GM11168 (cell line): ENCODE results near the gene OFD1.
"Not testable (repeated sequence)": the region's sequence is repeated elsewhere in the genome, so short reads cannot be mapped to it uniquely, and the experiment has no call there.

ENCODE experiments used
- in situ Hi-C: fragments of 300-500 bp; cut with MboI; formaldehyde crosslinking; loops from one replicate; pipeline ENCODE4 v1.12.0; 2022; ENCODE audit warnings: low sequenced_read_pairs; ENCODE audit not compliant: unreplicated experiment

The OFD1 gene

GRCh38 chrX:13700380-13700779 lies 34.2 kb upstream of the OFD1 start:
- in situ Hi-C loops = no loop called here

GRCh38 chrX:13702111-13702789 lies 32.3 kb upstream of the OFD1 start:
- in situ Hi-C loops = no loop called here

GRCh38 chrX:13703135-13703534 lies 31.4 kb upstream of the OFD1 start:
- in situ Hi-C loops = no loop called here

DNA sequence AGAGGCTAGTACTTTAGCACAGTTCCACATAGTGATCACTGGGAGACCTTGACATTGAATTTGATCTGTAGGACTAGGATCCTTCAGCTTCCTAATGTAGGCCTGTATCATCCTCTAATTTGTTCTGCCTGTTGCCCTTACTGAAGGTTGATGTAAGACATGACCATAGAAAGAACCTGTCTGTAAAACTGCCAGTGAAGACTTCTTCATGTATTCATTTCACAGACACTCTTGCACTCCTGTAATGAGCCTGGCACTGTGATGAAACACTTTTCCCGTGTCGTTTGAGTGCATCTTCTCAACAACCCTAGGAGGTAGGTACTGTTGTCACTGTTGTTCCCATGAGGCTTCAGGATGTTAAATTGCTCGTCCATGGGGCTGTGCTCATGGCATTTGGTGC lies 31.0 kb upstream of the OFD1 start:
- in situ Hi-C loops = no loop called here

DNA sequence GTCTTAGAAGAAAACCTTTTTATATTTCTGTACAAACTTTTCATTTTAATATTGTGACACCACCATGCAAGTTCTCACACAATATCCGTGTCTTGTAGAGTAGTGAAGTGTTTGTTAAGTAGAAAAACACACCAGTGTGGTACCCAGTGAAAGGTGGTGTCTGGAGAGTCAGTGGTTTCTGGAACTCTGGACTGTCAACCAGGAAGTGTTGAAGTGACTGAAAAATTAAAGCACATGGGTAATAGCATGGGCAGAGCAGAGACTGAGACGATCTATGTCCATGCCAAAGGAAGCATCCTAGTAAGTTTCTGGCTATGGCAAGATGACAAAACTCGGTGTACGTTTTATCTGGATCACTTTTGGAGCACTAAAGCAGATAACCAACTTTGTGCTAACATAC lies 23.4 kb upstream of the OFD1 start:
- in situ Hi-C loops = no loop called here

DNA sequence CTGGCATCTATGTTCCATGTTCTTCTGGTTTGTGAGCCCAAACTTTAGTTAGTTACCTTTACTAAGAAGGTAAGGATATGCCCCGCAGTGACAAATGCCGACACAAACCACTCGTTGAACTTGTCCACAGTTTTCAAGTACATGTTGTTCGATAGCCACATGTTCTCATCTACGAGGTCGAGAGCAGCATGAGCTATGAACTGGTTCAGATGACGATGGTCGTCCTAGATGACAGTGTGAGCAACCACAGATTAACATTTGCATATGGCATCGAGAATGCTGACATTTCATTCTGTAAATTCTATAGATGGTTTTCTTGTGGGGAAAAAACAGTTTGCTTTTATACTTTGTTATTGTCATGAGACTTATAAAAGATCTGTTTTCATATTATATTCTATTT lies 18.1 kb upstream of the OFD1 start:
- in situ Hi-C loops = no loop called here

DNA sequence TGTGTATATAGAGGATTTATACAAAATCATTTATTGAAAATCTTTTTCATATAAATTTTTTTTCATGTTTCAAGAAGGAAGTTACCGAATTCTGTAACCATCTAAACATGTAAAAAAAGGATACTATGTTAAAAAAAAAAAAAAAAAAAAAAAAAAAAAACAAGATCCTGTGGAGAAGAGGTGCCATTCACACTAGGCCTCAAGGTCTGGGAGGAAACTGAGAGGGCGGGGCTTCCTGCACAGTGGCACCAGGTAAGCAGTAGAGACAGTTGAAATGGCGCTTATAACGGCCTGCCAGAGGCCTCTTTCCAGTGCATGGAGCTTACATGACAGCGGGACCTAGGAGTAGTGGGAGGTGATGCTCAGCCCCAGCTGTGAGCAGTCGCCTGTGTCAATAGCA lies 17.6 kb upstream of the OFD1 start:
- in situ Hi-C loops = no loop called here

DNA sequence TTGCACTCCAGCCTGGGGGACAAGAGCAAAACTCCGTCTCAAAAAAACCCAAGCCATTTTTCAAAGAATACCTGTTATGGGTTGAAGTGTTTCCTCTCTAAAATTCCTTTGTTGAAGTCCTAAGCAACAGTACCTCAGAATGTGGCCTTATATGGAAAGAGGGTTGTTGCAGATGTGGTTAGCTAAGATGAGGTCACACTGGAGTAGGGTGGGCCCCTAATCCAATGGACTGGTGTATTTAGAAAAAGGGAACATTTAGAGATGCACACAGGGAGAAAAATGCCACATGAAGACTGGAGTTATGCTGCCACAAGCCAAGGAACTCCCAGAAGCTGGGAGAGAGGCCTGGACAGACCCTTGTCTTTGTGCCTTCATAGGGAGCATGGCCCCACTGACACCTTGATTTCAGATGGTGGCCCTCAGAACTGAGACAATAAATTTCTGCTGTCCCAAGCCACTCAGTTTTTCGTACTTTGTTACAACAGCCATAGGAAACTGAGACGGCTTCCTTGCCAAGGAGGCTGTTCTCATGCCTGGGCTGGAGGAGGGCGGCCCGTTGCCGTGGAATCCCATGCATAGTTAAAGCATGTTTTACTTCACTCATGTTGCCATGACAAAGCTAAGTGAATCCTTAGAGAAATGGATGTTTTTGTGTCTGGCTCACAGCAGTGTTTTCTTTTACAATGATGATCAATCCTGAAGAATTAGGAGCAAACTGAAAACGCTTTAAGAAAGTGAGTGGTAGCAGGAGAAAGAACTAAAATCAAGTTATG lies 16.7 kb upstream of the OFD1 start:
- in situ Hi-C loops = no loop called here

GRCh38 chrX:13719192-13719856 lies 15.2 kb upstream of the OFD1 start:
- in situ Hi-C loops = no loop called here

- in situ Hi-C loops = no loop called here
Observed at GRCh38 chrX:13721371-13721770, 13.2 kb upstream of the OFD1 start.

DNA sequence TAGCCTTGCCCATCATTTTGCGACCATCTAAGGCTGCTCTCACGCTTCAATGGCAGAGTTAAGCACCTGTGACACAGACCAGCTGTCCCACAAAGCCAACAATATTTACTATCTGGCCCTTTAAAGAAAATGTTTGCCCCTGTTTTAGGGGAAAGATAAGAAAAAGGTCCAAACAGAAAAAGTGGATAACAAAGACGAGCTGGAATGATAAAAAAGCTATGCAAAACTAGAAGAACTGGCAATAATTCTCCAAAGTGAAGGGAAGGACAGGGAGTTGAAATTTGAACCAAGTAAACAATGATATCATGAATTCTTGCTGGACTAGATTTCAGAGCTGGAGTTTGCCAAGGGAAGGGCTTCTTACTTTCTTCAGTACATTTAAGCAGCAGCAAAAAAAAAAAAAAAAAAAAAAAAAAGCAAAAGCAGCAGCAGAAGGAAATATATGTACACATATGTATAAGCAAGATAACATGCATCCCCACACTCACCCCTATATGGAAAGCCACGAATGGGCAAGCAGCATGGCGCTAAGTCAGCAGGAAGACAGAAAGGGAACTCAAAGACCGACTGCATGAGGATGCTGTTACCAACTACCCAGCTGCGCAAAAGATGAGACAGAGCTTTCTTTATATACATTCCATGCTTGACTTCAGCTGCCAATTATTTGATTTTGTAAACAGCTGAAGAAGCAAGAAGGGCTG lies 12.6 kb upstream of the OFD1 start:
- in situ Hi-C loops = no loop called here

GRCh38 chrX:13724878-13725277 lies 9.7 kb upstream of the OFD1 start:
- in situ Hi-C loops = not testable (repeated sequence)

DNA sequence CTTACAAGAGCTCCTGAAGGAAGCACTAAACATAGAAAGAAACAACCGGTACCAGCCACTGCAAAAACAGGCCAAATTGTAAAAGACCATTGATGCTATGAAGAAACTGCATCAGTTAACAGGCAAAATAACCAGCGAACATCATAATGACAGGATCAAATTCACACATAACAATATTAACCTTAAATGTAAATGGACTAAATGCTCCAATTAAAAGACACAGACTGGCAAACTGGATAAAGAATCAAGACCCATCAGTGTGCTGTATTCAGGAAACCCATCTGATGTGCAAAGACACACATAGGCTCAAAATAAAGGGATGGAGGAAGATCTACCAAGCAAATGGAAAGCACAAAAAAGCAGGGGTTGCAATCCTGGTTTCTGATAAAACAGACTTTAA lies 8.0 kb upstream of the OFD1 start:
- in situ Hi-C loops = not testable (repeated sequence)

DNA sequence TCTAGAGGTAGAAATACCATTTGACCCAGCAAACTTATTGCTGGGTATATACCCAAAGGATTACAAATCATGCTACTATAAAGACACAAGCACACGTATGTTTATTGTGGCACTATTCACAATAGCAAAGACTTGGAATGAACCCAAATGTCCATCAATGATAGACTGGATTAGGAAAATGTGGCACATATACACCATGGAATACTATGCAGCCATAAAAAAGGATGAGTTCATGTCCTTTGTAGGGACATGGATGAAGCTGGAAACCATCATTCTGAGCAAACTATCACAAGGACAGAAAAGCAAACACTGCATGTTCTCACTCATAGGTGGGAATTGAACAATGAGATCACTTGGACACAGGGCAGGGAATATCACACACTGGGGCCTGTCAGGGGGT lies 4.0 kb upstream of the OFD1 start:
- in situ Hi-C loops = not testable (repeated sequence)

GRCh38 chrX:13732246-13733067 lies 2.1 kb upstream of the OFD1 start:
- in situ Hi-C loops = no loop called here

- in situ Hi-C loops = no loop called here
Observed at GRCh38 chrX:13733506-13733905, 1.0 kb upstream of the OFD1 start.

DNA sequence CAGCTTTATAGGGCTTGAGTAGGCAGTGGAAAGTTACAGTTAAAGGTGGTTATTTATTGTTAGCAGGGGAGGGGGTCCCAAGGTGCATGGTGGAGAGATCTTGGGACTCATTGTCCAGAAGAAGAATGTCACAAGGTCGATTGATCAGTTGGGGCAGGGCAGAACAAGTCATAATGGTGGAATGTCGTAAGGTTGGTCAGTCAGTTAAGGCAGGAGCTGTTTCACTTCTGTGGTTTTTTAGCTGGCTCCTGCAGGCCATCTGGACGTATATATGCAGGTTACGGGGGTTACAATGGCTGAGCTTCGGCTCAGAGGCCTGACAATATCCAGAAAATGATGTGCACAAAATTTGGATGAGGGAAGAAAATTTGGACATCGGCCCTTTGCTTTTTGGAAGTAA lies 7.1 kb downstream of the OFD1 start:
- in situ Hi-C loops = no loop called here

GRCh38 chrX:13742397-13743176 lies 8.0 kb downstream of the OFD1 start:
- in situ Hi-C loops = no loop called here

DNA sequence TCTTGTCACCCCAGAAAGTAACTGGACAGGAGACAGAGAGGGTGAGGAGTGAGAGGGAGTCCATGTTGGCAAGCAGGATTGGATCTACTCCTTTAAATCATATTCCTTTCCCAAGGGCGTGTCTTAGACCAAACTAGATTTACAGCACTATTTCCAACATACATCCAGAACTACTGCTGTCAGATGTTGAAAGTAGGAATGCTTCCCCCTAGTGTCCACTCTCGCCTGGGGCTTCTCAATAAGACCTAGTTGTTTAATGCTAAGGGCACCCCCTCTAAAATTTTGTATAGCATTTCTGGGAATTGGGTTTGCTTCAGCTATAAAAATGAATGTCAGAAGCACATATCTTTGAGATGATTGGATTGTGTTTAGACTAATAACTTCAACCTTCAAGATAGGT lies 13.3 kb downstream of the OFD1 start:
- in situ Hi-C loops = loop anchor here (5.0 kb wide), 1 partner anchor 91 kb away; no protein-coding TSS in a partner anchor
